ENCODE results near the gene TOP3B. TPM values are rescaled to one million over a fixed set of nuclear protein-coding genes. Genes with fewer than 3 reads are reported as not detected.

Gene TOP3B
- total and polyA plus RNA-seq, 9 of the 15 experiments (the other 6 are each of a cell fraction or from before 2014, with no cell fraction given) = 3.0 to 188 (median 112) TPM

DNA sequence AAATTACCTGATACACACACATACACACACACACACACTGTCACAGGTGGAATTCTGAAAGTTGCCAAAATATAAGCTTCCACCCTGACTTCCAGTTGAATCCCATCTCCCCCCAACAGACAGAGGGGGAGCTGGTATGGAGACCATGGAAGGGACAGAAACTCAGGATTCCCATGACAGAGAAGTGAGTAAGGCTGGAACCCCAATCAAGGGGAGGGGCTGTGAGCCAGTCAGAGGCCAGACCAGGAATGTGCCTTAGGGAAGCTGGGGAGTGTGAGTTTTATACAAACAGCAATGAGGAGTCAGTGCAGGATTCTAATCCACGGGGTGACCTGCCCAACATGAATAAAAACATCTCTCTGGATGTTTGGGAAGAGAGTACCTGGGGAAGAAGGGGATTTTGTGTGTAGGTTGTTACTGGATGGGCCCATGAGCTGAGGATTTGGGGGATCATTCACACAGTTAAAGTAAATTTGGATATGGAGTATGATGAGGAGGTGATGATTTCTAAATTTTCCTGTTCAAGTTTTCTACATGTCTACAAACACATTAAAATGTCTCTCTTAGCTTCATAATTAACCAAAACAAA lies 38.7 kb upstream of the TOP3B start (continued):
- TF ChIP-seq, protein P1, sequence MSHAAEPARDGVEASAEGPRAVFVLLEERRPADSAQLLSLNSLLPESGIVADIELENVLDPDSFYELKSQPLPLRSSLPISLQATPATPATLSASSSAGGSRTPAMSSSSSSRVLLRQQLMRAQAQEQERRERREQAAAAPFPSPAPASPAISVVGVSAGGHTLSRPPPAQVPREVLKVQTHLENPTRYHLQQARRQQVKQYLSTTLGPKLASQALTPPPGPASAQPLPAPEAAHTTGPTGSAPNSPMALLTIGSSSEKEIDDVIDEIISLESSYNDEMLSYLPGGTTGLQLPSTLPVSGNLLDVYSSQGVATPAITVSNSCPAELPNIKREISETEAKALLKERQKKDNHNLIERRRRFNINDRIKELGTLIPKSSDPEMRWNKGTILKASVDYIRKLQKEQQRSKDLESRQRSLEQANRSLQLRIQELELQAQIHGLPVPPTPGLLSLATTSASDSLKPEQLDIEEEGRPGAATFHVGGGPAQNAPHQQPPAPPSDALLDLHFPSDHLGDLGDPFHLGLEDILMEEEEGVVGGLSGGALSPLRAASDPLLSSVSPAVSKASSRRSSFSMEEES (CRISPR knock-in tag; IDR thresholded peaks at IDR 0.05) = no peak
- TF ChIP-seq ELF4 (CRISPR knock-in tag; IDR thresholded peaks at IDR 0.05) = no peak
- TF ChIP-seq JUNB (CRISPR knock-in tag; conservative IDR thresholded peaks at IDR 0.05) = no peak
- TF ChIP-seq FOXM1 (IDR thresholded peaks at IDR 0.05; ENCODE audit: low read depth) = no peak
- no peak for TF ChIP-seq FOXM1 (CRISPR knock-in tag; IDR thresholded peaks at IDR 0.05; ENCODE audit: low read depth)
- TF ChIP-seq ZNF764 (CRISPR knock-in tag; IDR thresholded peaks at IDR 0.05; ENCODE audit: low read depth) = no peak
- TF ChIP-seq, protein P2, sequence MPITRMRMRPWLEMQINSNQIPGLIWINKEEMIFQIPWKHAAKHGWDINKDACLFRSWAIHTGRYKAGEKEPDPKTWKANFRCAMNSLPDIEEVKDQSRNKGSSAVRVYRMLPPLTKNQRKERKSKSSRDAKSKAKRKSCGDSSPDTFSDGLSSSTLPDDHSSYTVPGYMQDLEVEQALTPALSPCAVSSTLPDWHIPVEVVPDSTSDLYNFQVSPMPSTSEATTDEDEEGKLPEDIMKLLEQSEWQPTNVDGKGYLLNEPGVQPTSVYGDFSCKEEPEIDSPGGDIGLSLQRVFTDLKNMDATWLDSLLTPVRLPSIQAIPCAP (CRISPR knock-in tag; IDR thresholded peaks at IDR 0.05; ENCODE audit: borderline replicate concordance) = no peak
- TF ChIP-seq RBM17 (IDR thresholded peaks at IDR 0.05; ENCODE audit: borderline replicate concordance, low read depth, low read length) = no peak
- TF ChIP-seq RCOR1 (IDR thresholded peaks at IDR 0.05; ENCODE audit: borderline replicate concordance in 1 of 2, low read depth in 2 of 2, low read length in 2 of 2) = no peak
- TF ChIP-seq, protein P3, sequence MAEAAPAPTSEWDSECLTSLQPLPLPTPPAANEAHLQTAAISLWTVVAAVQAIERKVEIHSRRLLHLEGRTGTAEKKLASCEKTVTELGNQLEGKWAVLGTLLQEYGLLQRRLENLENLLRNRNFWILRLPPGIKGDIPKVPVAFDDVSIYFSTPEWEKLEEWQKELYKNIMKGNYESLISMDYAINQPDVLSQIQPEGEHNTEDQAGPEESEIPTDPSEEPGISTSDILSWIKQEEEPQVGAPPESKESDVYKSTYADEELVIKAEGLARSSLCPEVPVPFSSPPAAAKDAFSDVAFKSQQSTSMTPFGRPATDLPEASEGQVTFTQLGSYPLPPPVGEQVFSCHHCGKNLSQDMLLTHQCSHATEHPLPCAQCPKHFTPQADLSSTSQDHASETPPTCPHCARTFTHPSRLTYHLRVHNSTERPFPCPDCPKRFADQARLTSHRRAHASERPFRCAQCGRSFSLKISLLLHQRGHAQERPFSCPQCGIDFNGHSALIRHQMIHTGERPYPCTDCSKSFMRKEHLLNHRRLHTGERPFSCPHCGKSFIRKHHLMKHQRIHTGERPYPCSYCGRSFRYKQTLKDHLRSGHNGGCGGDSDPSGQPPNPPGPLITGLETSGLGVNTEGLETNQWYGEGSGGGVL (CRISPR knock-in tag; IDR thresholded peaks at IDR 0.05) = no peak
- TF ChIP-seq ZNF184 (CRISPR knock-in tag; IDR thresholded peaks at IDR 0.05) = 0 out of 2 replicates have a peak, but pooled peaks have one; percentile 30
- TF ChIP-seq, protein P4, sequence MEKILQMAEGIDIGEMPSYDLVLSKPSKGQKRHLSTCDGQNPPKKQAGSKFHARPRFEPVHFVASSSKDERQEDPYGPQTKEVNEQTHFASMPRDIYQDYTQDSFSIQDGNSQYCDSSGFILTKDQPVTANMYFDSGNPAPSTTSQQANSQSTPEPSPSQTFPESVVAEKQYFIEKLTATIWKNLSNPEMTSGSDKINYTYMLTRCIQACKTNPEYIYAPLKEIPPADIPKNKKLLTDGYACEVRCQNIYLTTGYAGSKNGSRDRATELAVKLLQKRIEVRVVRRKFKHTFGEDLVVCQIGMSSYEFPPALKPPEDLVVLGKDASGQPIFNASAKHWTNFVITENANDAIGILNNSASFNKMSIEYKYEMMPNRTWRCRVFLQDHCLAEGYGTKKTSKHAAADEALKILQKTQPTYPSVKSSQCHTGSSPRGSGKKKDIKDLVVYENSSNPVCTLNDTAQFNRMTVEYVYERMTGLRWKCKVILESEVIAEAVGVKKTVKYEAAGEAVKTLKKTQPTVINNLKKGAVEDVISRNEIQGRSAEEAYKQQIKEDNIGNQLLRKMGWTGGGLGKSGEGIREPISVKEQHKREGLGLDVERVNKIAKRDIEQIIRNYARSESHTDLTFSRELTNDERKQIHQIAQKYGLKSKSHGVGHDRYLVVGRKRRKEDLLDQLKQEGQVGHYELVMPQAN (IDR thresholded peaks at IDR 0.05; ENCODE audit: borderline replicate concordance) = no peak
- TF ChIP-seq, protein P5, sequence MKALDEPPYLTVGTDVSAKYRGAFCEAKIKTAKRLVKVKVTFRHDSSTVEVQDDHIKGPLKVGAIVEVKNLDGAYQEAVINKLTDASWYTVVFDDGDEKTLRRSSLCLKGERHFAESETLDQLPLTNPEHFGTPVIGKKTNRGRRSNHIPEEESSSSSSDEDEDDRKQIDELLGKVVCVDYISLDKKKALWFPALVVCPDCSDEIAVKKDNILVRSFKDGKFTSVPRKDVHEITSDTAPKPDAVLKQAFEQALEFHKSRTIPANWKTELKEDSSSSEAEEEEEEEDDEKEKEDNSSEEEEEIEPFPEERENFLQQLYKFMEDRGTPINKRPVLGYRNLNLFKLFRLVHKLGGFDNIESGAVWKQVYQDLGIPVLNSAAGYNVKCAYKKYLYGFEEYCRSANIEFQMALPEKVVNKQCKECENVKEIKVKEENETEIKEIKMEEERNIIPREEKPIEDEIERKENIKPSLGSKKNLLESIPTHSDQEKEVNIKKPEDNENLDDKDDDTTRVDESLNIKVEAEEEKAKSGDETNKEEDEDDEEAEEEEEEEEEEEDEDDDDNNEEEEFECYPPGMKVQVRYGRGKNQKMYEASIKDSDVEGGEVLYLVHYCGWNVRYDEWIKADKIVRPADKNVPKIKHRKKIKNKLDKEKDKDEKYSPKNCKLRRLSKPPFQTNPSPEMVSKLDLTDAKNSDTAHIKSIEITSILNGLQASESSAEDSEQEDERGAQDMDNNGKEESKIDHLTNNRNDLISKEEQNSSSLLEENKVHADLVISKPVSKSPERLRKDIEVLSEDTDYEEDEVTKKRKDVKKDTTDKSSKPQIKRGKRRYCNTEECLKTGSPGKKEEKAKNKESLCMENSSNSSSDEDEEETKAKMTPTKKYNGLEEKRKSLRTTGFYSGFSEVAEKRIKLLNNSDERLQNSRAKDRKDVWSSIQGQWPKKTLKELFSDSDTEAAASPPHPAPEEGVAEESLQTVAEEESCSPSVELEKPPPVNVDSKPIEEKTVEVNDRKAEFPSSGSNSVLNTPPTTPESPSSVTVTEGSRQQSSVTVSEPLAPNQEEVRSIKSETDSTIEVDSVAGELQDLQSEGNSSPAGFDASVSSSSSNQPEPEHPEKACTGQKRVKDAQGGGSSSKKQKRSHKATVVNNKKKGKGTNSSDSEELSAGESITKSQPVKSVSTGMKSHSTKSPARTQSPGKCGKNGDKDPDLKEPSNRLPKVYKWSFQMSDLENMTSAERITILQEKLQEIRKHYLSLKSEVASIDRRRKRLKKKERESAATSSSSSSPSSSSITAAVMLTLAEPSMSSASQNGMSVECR (CRISPR knock-in tag; IDR thresholded peaks at IDR 0.05) = no peak
- TF ChIP-seq ZNF668 (CRISPR knock-in tag; IDR thresholded peaks at IDR 0.05) = no peak
- TF ChIP-seq DNMT1 (IDR thresholded peaks at IDR 0.05) = no peak
- TF ChIP-seq MAFK (IDR thresholded peaks at IDR 0.05; ENCODE audit: low read length) = no peak
- TF ChIP-seq TSC22D4 (tag; IDR thresholded peaks at IDR 0.05) = no peak
- 0 out of 2 replicates have a peak, but pooled peaks have one; percentile 64 for TF ChIP-seq PRMT5 (CRISPR knock-in tag; IDR thresholded peaks at IDR 0.05)
